Brain microvascular endothelial cell (primary cell): ENCODE results near the gene FYCO1.

ENCODE experiments used
- DNase-seq: peaks from one replicate; pipeline ENCODE4 v3.0.0-alpha.2; 2020
- H3K27ac ChIP-seq: fragments of 250-450 bp; sonication (Bioruptor Pico); 2 replicates; pipeline ENCODE4 v1.5.1; 2020; ENCODE audit warnings: mild to moderate bottlenecking, moderate library complexity
- H3K27me3 ChIP-seq: fragments of 250-450 bp; sonication (Bioruptor Pico); replicated peaks from 2 replicates; pipeline ENCODE4 v1.5.1; 2020; ENCODE audit warnings: mild to moderate bottlenecking
- H3K36me3 ChIP-seq: fragments of 250-450 bp; sonication (Bioruptor Pico); replicated peaks from 2 replicates; pipeline ENCODE4 v1.5.1; 2020; ENCODE audit warnings: mild to moderate bottlenecking
- H3K4me3 ChIP-seq: 2 replicates; pipeline ENCODE4 v1.5.1; 2011; ENCODE audit warnings: low read depth, mild to moderate bottlenecking, control low read depth, low read length, moderate library complexity
- in situ Hi-C: cut with HindIII; loops from 2 replicates; pipeline ENCODE4 v1.10.0; 2017; ENCODE audit warnings: low sequenced_read_pairs, low pct_ligation_motif_present
- TF ChIP-seq, protein P1 (sequence below): IDR thresholded peaks from 2 replicates; pipeline ENCODE4 v1.5.1; 2011; ENCODE audit warnings: low read depth, mild to moderate bottlenecking, moderate library complexity, low read length, control low read depth, inconsistent platforms; ENCODE audit errors: missing control alignments

Gene FYCO1

GRCh38 chr3:46030626-46031025 is 35.0 kb upstream of the FYCO1 start:
- Histone ChIP-seq H3K36me3 (no peaks in the 10 kb centered on the region), H3K4me3 (no peak overlapping the region), H3K27me3 (no peaks in the 10 kb centered on the region), H3K27ac (no peak overlapping the region)
- in situ Hi-C loops, result no loop called here
- TF ChIP-seq, protein P1, sequence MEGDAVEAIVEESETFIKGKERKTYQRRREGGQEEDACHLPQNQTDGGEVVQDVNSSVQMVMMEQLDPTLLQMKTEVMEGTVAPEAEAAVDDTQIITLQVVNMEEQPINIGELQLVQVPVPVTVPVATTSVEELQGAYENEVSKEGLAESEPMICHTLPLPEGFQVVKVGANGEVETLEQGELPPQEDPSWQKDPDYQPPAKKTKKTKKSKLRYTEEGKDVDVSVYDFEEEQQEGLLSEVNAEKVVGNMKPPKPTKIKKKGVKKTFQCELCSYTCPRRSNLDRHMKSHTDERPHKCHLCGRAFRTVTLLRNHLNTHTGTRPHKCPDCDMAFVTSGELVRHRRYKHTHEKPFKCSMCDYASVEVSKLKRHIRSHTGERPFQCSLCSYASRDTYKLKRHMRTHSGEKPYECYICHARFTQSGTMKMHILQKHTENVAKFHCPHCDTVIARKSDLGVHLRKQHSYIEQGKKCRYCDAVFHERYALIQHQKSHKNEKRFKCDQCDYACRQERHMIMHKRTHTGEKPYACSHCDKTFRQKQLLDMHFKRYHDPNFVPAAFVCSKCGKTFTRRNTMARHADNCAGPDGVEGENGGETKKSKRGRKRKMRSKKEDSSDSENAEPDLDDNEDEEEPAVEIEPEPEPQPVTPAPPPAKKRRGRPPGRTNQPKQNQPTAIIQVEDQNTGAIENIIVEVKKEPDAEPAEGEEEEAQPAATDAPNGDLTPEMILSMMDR, result no peak
- DNase-seq, result no peak

- in situ Hi-C loops, result no loop called here
- no peak overlapping the region for H3K27ac ChIP-seq
- H3K36me3 ChIP-seq, result no peaks in the 10 kb centered on the region
- TF ChIP-seq, protein P1, result no peak
- no peak for DNase-seq
- no peaks in the 10 kb centered on the region for H3K27me3 ChIP-seq
- no peak overlapping the region for H3K4me3 ChIP-seq
These were observed 34.4 kb upstream of the FYCO1 start for GRCh38 chr3:46029953-46030543.

GRCh38 chr3:46027736-46028397 is 32.2 kb upstream of the FYCO1 start:
- no peaks in the 10 kb centered on the region for H3K36me3 ChIP-seq
- in situ Hi-C loops, result no loop called here
- no peak overlapping the region for H3K27ac ChIP-seq
- TF ChIP-seq, protein P1, result no peak
- H3K27me3 ChIP-seq, result no peaks in the 10 kb centered on the region
- no peak overlapping the region for H3K4me3 ChIP-seq
- no peak for DNase-seq

GRCh38 chr3:46027021-46027705 is 31.5 kb upstream of the FYCO1 start, which contains the start of gene XCR1:
Gene XCR1, minus strand, starts transcription at chr3:46027483. Its CDS starts 5,536 bp downstream, at chr3:46021947.
- in situ Hi-C loops, result no loop called here
- no peak for DNase-seq
- Histone ChIP-seq H3K27me3 (no peaks in the 10 kb centered on the region), H3K36me3 (no peaks in the 10 kb centered on the region), H3K27ac (no peak within 1 kb of the TSS), H3K4me3 (no peak within 1 kb of the TSS)
- TF ChIP-seq, protein P1, result no peak

GRCh38 chr3:46025139-46025538 is 29.5 kb upstream of the FYCO1 start:
- Histone ChIP-seq H3K4me3 (no peak overlapping the region), H3K27ac (no peak overlapping the region), H3K27me3 (no peaks in the 10 kb centered on the region), H3K36me3 (no peaks in the 10 kb centered on the region)
- in situ Hi-C loops, result no loop called here
- TF ChIP-seq, protein P1, result no peak
- no peak for DNase-seq
